ENCODE data around the gene NUBPL.

NUBPL gene

GRCh38 chr14:31582836-31583452 is 21.7 kb downstream of the NUBPL start:
- Histone ChIP-seq H3K4me3 (IDR thresholded peaks at IDR 0.05; ENCODE audit: insufficient read depth, low read depth, low read length) (no peak overlapping the region), H3K27me3 (ENCODE audit: insufficient read depth, low read depth) (no peaks in the 10 kb centered on the region), H3K4me2 (no peak overlapping the region), H3K36me3 (ENCODE audit: insufficient read depth) (no peaks in the 10 kb centered on the region), H2AFZ (ENCODE audit: low read depth) (no peak overlapping the region), H3K9ac (no peak overlapping the region), H3K79me2 (ENCODE audit: insufficient read depth, low read depth) (no peaks in the 10 kb centered on the region), H3K4me1 (ENCODE audit: low read depth, poor library complexity, severe bottlenecking) (no peaks in the 10 kb centered on the region), H3K27ac (no peak overlapping the region), H4K20me1 (ENCODE audit: insufficient read depth) (no peaks in the 10 kb centered on the region)
- no peak for TF ChIP-seq CTCF (conservative IDR thresholded peaks at IDR 0.05; ENCODE audit: low read depth, low read length)

GRCh38 chr14:31590206-31590605 is 29.0 kb downstream of the NUBPL start:
- Histone ChIP-seq H3K27ac (no peak overlapping the region), H3K36me3 (ENCODE audit: insufficient read depth) (no peaks in the 10 kb centered on the region), H3K4me3 (IDR thresholded peaks at IDR 0.05; ENCODE audit: insufficient read depth, low read depth, low read length) (no peak overlapping the region), H3K9ac (no peak overlapping the region), H3K4me1 (ENCODE audit: low read depth, poor library complexity, severe bottlenecking) (no peaks in the 10 kb centered on the region), H3K4me2 (no peak overlapping the region), H3K27me3 (ENCODE audit: insufficient read depth, low read depth) (no peaks in the 10 kb centered on the region), H3K79me2 (ENCODE audit: insufficient read depth, low read depth) (no peaks in the 10 kb centered on the region), H4K20me1 (ENCODE audit: insufficient read depth) (no peaks in the 10 kb centered on the region), H2AFZ (ENCODE audit: low read depth) (no peak overlapping the region)
- no peak for TF ChIP-seq CTCF (conservative IDR thresholded peaks at IDR 0.05; ENCODE audit: low read depth, low read length)

- Histone ChIP-seq H4K20me1 (ENCODE audit: insufficient read depth) (no peaks in the 10 kb centered on the region), H3K27me3 (ENCODE audit: insufficient read depth, low read depth) (no peaks in the 10 kb centered on the region), H3K4me3 (IDR thresholded peaks at IDR 0.05; ENCODE audit: insufficient read depth, low read depth, low read length) (no peak overlapping the region), H3K36me3 (ENCODE audit: insufficient read depth) (no peaks in the 10 kb centered on the region), H3K27ac (no peak overlapping the region), H3K79me2 (ENCODE audit: insufficient read depth, low read depth) (no peaks in the 10 kb centered on the region), H3K4me2 (no peak overlapping the region), H3K9ac (no peak overlapping the region), H2AFZ (ENCODE audit: low read depth) (no peak overlapping the region), H3K4me1 (ENCODE audit: low read depth, poor library complexity, severe bottlenecking) (no peaks in the 10 kb centered on the region)
- TF ChIP-seq CTCF (conservative IDR thresholded peaks at IDR 0.05; ENCODE audit: low read depth, low read length): no peak
Measured at GRCh38 chr14:31592122-31592521, 30.9 kb downstream of the NUBPL start.

DNA sequence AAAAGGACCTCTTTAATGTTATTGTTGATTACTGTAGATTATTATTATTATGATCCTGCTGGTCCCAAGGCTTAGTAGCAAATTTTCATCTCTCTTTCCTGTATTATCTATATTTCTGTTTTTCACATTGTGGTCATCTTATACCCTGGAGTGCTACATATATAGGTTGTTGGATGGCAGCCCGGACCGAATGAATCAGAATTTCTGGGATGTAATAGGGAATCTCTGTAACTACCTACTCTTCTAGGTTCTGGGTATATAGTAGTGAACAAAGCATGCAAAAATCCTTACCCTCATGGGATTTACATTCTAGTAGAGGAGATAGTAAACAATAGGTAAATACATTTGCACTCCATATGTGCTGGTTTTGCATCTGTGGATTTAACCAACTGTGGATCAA is 31.4 kb downstream of the NUBPL start:
- Histone ChIP-seq H3K36me3 (ENCODE audit: insufficient read depth) (no peaks in the 10 kb centered on the region), H3K4me1 (ENCODE audit: low read depth, poor library complexity, severe bottlenecking) (no peaks in the 10 kb centered on the region), H4K20me1 (ENCODE audit: insufficient read depth) (no peaks in the 10 kb centered on the region), H3K9ac (no peak overlapping the region), H3K4me3 (IDR thresholded peaks at IDR 0.05; ENCODE audit: insufficient read depth, low read depth, low read length) (no peak overlapping the region), H3K4me2 (no peak overlapping the region), H3K27ac (no peak overlapping the region), H3K27me3 (ENCODE audit: insufficient read depth, low read depth) (no peaks in the 10 kb centered on the region), H2AFZ (ENCODE audit: low read depth) (no peak overlapping the region), H3K79me2 (ENCODE audit: insufficient read depth, low read depth) (no peaks in the 10 kb centered on the region)
- TF ChIP-seq CTCF (conservative IDR thresholded peaks at IDR 0.05; ENCODE audit: low read depth, low read length): no peak
